Activated CD8-positive, alpha-beta T cell treated with anti-CD3 and anti-CD28 coated beads for 36 hours (primary cell): Measurements from ENCODE around the gene NOL3. TPM values are rescaled to one million over a fixed set of nuclear protein-coding genes. Genes with fewer than 3 reads are reported as not detected.

Source experiments
- ATAC-seq: fragments of 200-7000 bp; cut with Tn5 transposase; one replicate; pipeline ENCODE4 v1.10.0; 2021; ENCODE audit warnings: mild to moderate bottlenecking, moderate library complexity
- CTCF ChIA-PET: fragments of 350-600 bp; sonication (Branson Sonifier 250); formaldehyde crosslinking; loops from one replicate; lab custom pipeline; 2021; ENCODE audit warnings: antibody characterized with exemption; lab: Charles Lee
- POLR2A ChIA-PET: fragments of 350-600 bp; sonication (Branson Sonifier 250); formaldehyde crosslinking; loops from one replicate; lab custom pipeline; 2021; ENCODE audit warnings: antibody characterized with exemption; lab: Charles Lee
- DNase-seq: peaks from one replicate; pipeline ENCODE4 v3.0.0-alpha.2; 2020
- H3K27ac Mint-ChIP-seq: one replicate; pipeline ENCODE4 v1.8.0; 2021; ENCODE audit warnings: mild to moderate bottlenecking, mixed read lengths
- H3K27me3 Mint-ChIP-seq: one replicate; pipeline ENCODE4 v1.8.0; 2021; ENCODE audit warnings: mixed read lengths
- H3K36me3 Mint-ChIP-seq: one replicate; pipeline ENCODE4 v1.8.0; 2021; ENCODE audit warnings: low read depth, mixed read lengths
- H3K4me1 Mint-ChIP-seq: one replicate; pipeline ENCODE4 v1.8.0; 2021; ENCODE audit warnings: low read depth, mixed read lengths
- H3K4me3 Mint-ChIP-seq: one replicate; pipeline ENCODE4 v1.8.0; 2021; ENCODE audit warnings: mild to moderate bottlenecking, moderate library complexity, mixed read lengths
- H3K9me3 Mint-ChIP-seq: one replicate; pipeline ENCODE4 v1.8.0; 2021; ENCODE audit warnings: mixed read lengths
- CTCF ChIP-seq: fragments of 200-600 bp; IDR thresholded peaks from one replicate; pipeline ENCODE4 v1.8.0; 2022; ENCODE audit warnings: antibody characterized with exemption, mild to moderate bottlenecking
- intact Hi-C: fragments of 100-400 bp; cut with micrococcal nuclease; formaldehyde crosslinking; loops from one replicate; pipeline ENCODE4 v1.10.0; 2022
- total RNA-seq, 2 experiments: library from RNA; stranded (reverse); gene quantifications; one replicate each; pipeline ENCODE4 v1.2.3, GENCODE V29; 2021

Gene NOL3
- total RNA-seq, 2 experiments from 2014 or later, result 24.5 to 25.3 TPM

- intact Hi-C loops, result no loop called here
- ChIA-PET POLR2A (interaction anchor here (1.1 kb wide), 1 partner anchor 35 kb away, joined by 3 read pairs; no protein-coding TSS in a partner anchor), CTCF (interaction anchor here (1.8 to 1.9 kb wide), 2 partner anchors 35 to 172 kb away, joined by 6 to 7 read pairs; no protein-coding TSS in a partner anchor)
- DNase-seq (no peak), ATAC-seq (no peak)
- TF ChIP-seq CTCF, result no peak
- Mint-ChIP-seq H3K4me3 (no peak within 1 kb of the TSS), H3K4me1 (peaks cover 36% of the 10 kb centered on the region), H3K9me3 (no peaks in the 10 kb centered on the region), H3K27ac (no peak within 1 kb of the TSS), H3K36me3 (peaks cover 25% of the 10 kb centered on the region), H3K27me3 (peaks cover 7% of the 10 kb centered on the region)
Observed at GRCh38 chr16:67190041-67190440, 19.7 kb downstream of the NOL3 start, which contains the start of gene EXOC3L1. Gene EXOC3L1, minus strand, starts transcription at chr16:67190136. Its CDS starts 460 bp downstream, at chr16:67189676.

- ChIA-PET POLR2A (interaction anchor here (1.1 kb wide), 1 partner anchor 36 kb away, joined by 3 read pairs; no protein-coding TSS in a partner anchor), CTCF (interaction anchor here (1.9 kb wide), 1 partner anchor 35 kb away, joined by 7 read pairs; no protein-coding TSS in a partner anchor)
- peaks cover 32% of the 10 kb centered on the region for H3K4me1 Mint-ChIP-seq
- H3K36me3 Mint-ChIP-seq, result peaks cover 29% of the 10 kb centered on the region
- intact Hi-C loops, result no loop called here
- H3K27me3 Mint-ChIP-seq, result peaks cover under 1% of the 10 kb centered on the region
- TF ChIP-seq CTCF, result no peak
- H3K4me3 Mint-ChIP-seq, result peak overlapping the region; percentile 93
- ATAC-seq, result no peak
- peak overlapping the region; percentile 88 for H3K27ac Mint-ChIP-seq
- DNase-seq, result no peak
- H3K9me3 Mint-ChIP-seq, result no peaks in the 10 kb centered on the region
Observed at GRCh38 chr16:67190448-67191399, 20.4 kb downstream of the NOL3 start.

GRCh38 chr16:67191411-67191994 lies 21.2 kb downstream of the NOL3 start:
- intact Hi-C loops, result no loop called here
- no peaks in the 10 kb centered on the region for H3K9me3 Mint-ChIP-seq
- ChIA-PET POLR2A (no interaction called here), CTCF (interaction anchor here (1.7 kb wide), 1 partner anchor 55 kb away, joined by 6 read pairs; the partner anchor contains the start of gene FHOD1)
- peak overlapping the region; percentile 93 for H3K4me3 Mint-ChIP-seq
- H3K4me1 Mint-ChIP-seq, result peaks cover 40% of the 10 kb centered on the region
- ATAC-seq (peak; percentile 34), DNase-seq (no peak)
- no peak for TF ChIP-seq CTCF
- peaks cover 36% of the 10 kb centered on the region for H3K36me3 Mint-ChIP-seq
- H3K27me3 Mint-ChIP-seq, result no peaks in the 10 kb centered on the region
- peak overlapping the region; percentile 88 for H3K27ac Mint-ChIP-seq

GRCh38 chr16:67191995-67192681 lies 21.8 kb downstream of the NOL3 start, which contains the start of gene E2F4:
Gene E2F4, plus strand, starts transcription at chr16:67192155. Its CDS starts 73 bp downstream, at chr16:67192228.
- H3K9me3 Mint-ChIP-seq, result no peaks in the 10 kb centered on the region
- ATAC-seq, result peak; percentile 98
- CTCF ChIA-PET, result interaction anchor here (1.0 to 1.7 kb wide), 7 partner anchors 35 to 239 kb away, joined by 3 to 6 read pairs (median 3); partner anchors contain the start of genes FHOD1 and TMEM208

More at GRCh38 chr16:67191995-67192681, 21.8 kb downstream of the NOL3 start, which contains the start of gene E2F4:
- Mint-ChIP-seq H3K27ac (peak within 1 kb of the TSS; percentile 88), H3K4me3 (peak within 1 kb of the TSS; percentile 93), H3K27me3 (no peaks in the 10 kb centered on the region), H3K4me1 (peaks cover 45% of the 10 kb centered on the region), H3K36me3 (peaks cover 42% of the 10 kb centered on the region)
- TF ChIP-seq CTCF, result no peak
- POLR2A ChIA-PET, result interaction anchor here (0.9 to 2.2 kb wide), 5 partner anchors 15 to 44 kb away, joined by 4 to 9 read pairs (median 5); no protein-coding TSS in a partner anchor
- intact Hi-C loops, result loop anchor here (2.0 kb wide), 1 partner anchor 53 kb away; no protein-coding TSS in a partner anchor
- peak; percentile 91 for DNase-seq
